ENCODE results near the gene ADAM30. TPM values are rescaled to one million over a fixed set of nuclear protein-coding genes. Genes with fewer than 3 reads are reported as not detected.

The ADAM30 gene
- total RNA-seq, 2 experiments from 2014 or later = not detected

DNA sequence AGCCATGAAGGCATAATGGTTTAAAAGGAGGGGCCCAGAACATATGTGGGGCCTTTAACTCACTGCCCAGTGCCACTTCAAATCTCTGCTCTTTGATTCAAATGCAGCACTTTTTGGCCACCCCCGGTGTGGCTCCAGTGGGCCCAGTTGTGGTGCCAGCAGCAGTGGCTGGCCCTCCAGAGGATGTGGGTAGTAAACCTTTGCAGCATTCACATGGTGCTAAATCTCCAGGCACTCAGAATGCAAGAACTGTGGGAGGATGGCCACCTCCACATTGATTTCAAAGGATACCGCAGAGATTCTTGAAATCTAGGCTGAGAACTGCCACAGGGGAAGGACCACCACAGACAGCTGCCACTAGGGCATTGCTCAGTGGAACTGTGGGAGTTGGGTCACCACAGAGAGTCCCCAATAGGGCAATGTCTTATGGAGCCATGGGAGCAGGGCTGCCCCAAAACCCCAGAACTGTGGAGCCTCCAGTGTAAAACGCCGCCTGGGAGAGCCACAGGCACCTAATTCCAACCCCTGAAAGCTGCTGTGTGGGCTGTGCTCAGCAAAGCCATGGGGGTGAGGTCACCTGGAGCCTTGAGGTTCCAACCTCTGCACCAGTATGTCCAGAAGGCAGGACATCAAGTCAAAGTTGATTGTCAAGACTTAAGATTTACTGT, 6.6 kb upstream of the ADAM30 start:
- no peak for DNase-seq
- Mint-ChIP-seq H3K27ac (no peak overlapping the region), H3K4me3 (no peak overlapping the region), H3K27me3 (peaks cover 9% of the 10 kb centered on the region), H3K9me3 (peaks cover 12% of the 10 kb centered on the region), H3K4me1 (ENCODE audit: low read depth) (no peaks in the 10 kb centered on the region), H3K36me3 (ENCODE audit: low read depth) (no peaks in the 10 kb centered on the region)
- ChIA-PET CTCF (no interaction called here), POLR2A (no interaction called here)
- TF ChIP-seq, protein P1, sequence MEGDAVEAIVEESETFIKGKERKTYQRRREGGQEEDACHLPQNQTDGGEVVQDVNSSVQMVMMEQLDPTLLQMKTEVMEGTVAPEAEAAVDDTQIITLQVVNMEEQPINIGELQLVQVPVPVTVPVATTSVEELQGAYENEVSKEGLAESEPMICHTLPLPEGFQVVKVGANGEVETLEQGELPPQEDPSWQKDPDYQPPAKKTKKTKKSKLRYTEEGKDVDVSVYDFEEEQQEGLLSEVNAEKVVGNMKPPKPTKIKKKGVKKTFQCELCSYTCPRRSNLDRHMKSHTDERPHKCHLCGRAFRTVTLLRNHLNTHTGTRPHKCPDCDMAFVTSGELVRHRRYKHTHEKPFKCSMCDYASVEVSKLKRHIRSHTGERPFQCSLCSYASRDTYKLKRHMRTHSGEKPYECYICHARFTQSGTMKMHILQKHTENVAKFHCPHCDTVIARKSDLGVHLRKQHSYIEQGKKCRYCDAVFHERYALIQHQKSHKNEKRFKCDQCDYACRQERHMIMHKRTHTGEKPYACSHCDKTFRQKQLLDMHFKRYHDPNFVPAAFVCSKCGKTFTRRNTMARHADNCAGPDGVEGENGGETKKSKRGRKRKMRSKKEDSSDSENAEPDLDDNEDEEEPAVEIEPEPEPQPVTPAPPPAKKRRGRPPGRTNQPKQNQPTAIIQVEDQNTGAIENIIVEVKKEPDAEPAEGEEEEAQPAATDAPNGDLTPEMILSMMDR (IDR thresholded peaks at IDR 0.05) = no peak
- intact Hi-C loops (cut with micrococcal nuclease) = no loop called here
- ATAC-seq = no peak

DNA sequence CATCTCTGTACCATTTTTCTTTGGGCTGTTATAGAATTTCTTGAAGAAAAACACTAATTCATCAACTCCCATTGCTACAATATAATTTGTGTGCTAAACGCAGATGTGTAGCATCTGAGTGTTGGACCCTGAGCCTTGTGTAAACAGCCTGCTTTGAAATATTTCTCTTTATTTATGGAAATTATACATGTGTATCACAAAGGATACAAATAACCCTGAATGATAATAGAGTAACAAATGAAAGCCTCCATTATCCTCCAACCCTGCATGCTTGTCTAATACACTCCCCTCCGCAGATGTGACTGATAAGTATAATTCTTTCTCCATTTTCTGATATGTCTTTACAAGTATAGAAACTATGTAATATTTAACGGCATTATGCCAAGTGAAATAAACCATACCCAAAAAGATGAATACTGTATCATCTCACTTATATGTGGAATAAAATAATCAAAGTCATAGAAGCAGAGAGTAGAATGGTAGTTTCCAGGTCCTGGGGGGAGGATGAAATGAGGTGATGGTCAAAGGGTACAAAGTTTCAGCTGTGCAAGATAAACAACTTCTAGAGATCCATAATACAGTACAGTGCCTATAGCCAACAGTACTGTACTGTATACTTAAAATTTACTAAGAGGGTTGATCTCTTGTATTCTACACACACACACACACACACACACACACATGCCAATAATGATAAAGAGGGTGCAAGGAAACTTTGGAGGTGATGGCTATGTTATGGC, 2.8 kb upstream of the ADAM30 start:
- Mint-ChIP-seq H3K4me1 (ENCODE audit: low read depth) (no peaks in the 10 kb centered on the region), H3K36me3 (ENCODE audit: low read depth) (no peaks in the 10 kb centered on the region), H3K27ac (no peak overlapping the region), H3K27me3 (peaks cover 17% of the 10 kb centered on the region), H3K9me3 (no peaks in the 10 kb centered on the region), H3K4me3 (no peak overlapping the region)
- ChIA-PET CTCF (interaction anchor here (1.0 kb wide), 1 partner anchor 49 kb away, joined by 3 read pairs; no protein-coding TSS in a partner anchor), POLR2A (no interaction called here)
- TF ChIP-seq, protein P1 (IDR thresholded peaks at IDR 0.05) = no peak
- intact Hi-C loops (cut with micrococcal nuclease) = no loop called here
- no peak for DNase-seq
- ATAC-seq = no peak

DNA sequence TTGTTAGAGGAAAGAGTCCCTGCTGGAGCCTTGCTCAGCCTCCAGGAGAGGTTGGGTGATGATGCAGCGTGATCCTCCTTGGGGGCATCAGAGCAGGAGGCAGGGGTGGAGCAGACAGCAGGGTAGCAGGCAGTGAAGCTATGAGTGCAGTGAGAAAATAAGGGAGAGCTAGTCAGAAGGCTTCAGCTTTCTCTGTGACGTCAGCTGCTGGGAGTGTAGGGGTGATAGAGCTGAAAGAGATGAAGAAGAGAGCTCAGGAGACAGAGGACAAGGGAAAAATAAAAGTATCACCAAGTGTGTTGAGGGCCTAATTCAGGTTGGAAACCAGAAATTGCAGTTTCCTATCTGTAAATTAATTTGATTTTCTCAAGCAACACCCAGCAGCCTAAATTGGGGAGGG, 2.2 kb upstream of the ADAM30 start:
- H3K36me3 Mint-ChIP-seq (ENCODE audit: low read depth) = no peaks in the 10 kb centered on the region
- intact Hi-C loops (cut with micrococcal nuclease) = no loop called here
- no peak overlapping the region for H3K27ac Mint-ChIP-seq
- H3K27me3 Mint-ChIP-seq = peaks cover 16% of the 10 kb centered on the region
- no peaks in the 10 kb centered on the region for H3K9me3 Mint-ChIP-seq
- ChIA-PET POLR2A (no interaction called here), CTCF (interaction anchor here (1.0 to 3.5 kb wide), 2 partner anchors 12 to 50 kb away, joined by 3 to 19 read pairs; no protein-coding TSS in a partner anchor)
- H3K4me3 Mint-ChIP-seq = no peak overlapping the region
- TF ChIP-seq, protein P1 (IDR thresholded peaks at IDR 0.05) = no peak
- ATAC-seq (no peak), DNase-seq (no peak)
- H3K4me1 Mint-ChIP-seq (ENCODE audit: low read depth) = peaks cover 5% of the 10 kb centered on the region

DNA sequence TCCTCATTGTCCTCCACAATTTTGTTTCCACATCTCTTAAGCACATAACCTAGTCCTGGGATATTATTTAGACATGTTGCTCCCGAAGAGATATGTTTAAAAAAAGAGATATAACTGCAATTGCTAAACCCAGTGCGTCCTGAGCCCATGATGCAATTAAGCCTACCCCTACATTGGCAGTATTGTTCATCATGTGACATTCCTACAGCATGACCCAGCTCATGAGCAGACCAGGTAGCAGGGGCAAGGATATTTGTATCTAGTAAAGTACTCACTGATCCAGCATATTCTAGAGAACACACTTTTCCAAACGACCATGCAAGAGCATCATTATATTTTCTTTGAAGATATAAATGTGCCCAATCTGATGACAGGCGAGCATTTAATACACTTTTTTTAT, 1.2 kb downstream of the ADAM30 start:
- no peak for ATAC-seq
- peaks cover 21% of the 10 kb centered on the region for H3K27me3 Mint-ChIP-seq
- H3K27ac Mint-ChIP-seq = no peak overlapping the region
- no peak for DNase-seq
- no peak overlapping the region for H3K4me3 Mint-ChIP-seq
- H3K9me3 Mint-ChIP-seq = no peaks in the 10 kb centered on the region
- TF ChIP-seq, protein P1 (IDR thresholded peaks at IDR 0.05) = no peak
- CTCF ChIA-PET = interaction anchor here (1.0 to 3.5 kb wide), 3 partner anchors 8 to 25 kb away, joined by 3 to 19 read pairs (median 3); no protein-coding TSS in a partner anchor
- POLR2A ChIA-PET = no interaction called here
- H3K36me3 Mint-ChIP-seq (ENCODE audit: low read depth) = no peaks in the 10 kb centered on the region
- intact Hi-C loops (cut with micrococcal nuclease) = no loop called here
- peaks cover 12% of the 10 kb centered on the region for H3K4me1 Mint-ChIP-seq (ENCODE audit: low read depth)
